ENCODE data around the gene NGFR.
"Not testable (repeated sequence)": the region's sequence is repeated elsewhere in the genome, so short reads cannot be mapped to it uniquely, and the experiment has no call there.

NGFR gene

DNA sequence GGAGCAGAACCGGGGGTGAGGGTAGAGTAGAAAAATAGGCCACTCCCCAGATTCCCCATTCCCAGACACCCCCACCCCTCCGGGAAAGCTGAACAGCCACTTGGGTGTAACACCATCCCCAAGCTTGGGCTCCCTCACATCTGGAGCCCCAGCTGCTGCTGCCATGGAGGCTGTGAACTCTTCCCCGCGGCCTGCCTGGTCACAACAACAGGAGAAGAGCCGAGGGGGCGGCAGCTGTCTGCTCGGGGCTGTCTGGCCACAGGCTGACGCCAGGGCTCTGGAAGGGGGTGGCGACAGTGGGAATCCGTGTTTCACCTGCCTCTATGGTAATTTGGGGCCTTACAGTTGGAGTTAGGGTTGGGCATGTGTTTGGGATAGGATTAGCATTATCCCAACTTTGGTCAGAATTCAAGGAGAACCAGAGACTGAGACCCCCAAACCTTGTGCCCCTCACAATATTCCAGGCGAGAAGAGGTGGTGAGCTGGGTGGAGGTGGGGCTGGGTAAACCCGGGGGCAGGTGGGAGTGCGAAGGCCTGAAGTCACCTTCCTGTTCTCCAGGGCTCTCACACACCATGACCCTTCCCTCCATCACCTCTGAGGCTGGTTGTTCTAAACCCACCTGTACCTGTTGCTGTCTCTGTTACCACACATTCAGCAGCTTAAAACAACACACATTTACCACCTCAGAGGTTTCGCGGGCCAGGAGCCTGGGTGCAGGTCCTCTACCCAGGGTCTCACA is 50.9 kb downstream of the NGFR start:
- no peak for DNase-seq (ENCODE audit: low spot score)

DNA sequence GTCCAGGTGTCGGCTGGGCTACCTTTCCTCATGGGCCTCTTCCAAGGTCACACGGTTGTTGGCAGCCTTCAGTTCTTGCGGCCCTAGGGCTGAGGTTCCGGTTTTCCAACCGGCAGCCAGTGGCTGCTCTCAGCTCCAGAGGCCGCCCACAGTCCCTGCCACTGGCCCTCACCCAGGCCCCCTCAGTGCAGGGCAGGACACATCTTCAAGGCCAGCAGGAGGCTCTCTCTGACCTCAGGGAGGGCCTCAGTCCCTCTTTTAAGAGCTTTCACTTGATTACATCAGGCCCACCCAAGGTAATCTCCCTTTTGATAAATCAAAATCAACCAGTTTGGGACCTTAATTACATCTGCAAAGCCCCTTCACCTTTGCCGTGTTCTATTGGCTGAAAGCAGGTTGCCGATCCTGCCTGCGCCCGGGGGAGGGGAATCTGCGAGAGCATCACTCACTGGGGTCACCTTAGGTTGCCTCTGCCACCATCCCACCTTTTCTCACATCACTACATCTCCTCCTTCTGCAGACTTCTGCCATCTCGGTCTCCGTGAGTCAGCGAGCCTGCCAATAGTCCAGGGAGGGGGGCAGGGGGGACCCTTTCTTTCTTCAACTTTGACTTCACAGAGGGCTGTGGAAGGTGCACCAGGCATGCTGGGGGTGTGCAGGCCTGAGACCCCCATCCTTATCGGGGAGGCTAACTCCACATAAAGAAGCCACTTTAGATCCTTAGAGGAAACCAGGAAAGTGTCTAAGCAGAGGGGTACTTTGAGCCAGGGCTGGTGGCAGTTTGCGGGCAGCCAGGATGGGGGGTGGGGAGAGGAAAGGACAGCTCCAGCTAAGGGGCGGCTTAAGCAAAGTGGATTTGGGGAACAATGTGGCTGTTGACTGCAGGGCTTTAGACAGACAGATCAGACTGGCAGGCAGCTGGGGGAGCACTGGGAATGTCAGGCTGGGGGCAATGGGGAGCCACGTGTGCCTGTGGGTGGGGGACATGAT is 51.7 kb downstream of the NGFR start:
- no peak for DNase-seq (ENCODE audit: low spot score)

DNA sequence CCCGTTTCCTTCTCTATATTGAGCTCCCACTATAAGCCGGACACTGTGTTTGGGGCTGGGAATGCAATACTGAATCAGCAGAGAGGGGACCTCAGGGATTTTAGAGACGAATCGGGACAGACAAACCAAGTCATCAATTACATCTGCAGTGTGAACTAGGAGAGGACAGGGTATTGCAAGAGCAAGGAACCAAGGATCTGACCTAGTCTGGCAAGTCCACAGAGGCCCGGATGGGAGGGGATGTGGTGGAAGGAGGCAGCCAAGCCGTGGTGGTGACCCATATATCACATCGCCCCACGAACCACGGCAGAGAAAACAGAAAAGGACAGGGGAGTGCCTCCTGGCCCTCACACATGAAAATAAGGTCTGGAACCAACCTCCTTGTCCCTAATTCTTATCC is 52.5 kb downstream of the NGFR start:
- DNase-seq (ENCODE audit: low spot score), result no peak

DNA sequence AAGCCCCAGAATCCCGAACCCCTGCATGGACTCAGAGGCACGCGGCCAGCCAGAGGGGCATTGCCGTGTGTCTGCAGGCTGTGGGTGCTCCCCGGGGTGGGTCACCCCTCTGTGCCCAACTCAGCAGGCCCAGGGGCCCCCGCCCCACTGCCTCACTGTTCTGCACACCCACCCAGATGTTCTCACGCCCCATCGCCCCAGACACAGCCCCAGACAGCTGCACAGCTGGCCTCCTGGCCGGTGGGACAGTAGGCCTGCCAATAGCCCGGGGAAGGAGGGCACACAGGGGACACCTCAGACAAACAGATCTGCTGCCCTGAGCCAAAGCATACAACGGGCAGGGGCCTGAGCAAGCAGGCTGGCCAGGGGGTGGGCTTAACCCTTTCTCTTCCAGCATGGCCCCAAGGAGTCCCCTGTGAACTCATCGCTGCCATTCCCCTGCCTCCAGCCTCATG is 53.0 kb downstream of the NGFR start:
- DNase-seq (ENCODE audit: low spot score), result no peak

DNA sequence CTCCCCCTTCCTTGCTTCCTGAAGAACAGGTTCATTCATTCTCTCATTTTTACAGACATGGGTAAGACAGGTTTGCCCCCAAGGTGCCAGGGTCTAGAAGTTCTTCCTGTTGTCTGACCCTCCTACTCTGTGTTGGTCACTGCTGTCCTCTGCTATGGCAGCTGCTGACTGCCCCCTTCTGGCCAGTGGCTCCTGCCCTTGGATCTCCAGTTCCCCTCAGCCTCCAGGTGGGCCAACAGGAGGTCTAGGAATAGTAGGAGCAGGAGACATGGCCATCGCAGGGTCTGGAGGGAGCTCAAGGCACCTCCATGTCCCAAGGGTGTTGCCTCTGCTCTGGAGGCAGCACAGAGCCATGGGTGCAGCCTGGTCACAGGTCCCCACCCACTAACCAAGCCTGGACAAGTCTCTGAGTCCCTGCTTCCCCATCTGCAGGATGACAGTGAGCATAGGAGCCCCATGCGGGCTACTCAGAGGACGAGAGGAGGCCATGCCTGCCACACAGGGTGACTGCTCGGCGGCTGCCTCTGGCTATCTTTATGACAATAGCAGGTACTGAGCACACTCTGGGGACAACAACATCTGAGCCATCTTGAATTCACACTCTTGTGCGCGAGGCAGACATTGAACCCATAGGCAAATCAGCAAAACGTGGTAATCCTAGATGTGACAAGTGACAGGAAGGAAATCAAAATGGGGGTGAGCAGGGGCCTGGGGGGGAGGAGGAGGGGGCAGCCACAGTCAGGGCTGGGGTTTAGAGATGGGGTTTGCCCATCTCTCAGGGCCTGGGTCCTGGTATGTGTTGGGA is 53.6 kb downstream of the NGFR start:
- no peak for DNase-seq (ENCODE audit: low spot score)

DNA sequence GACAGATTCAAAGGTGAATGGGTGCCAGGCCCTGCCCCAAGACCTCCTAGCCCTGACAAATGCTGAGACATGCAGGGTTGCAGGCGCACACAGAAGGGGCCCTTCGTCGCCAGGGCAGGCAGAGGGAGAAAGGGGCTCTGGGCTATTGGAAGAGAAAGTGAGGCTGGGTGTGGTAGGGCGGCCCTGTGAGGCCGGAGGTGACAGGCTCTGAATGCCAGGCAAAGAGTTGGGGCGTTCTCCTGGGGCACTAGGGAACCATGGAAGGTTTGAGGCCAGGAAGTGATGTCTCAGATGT is 54.2 kb downstream of the NGFR start:
- no peak for DNase-seq (ENCODE audit: low spot score)

DNA sequence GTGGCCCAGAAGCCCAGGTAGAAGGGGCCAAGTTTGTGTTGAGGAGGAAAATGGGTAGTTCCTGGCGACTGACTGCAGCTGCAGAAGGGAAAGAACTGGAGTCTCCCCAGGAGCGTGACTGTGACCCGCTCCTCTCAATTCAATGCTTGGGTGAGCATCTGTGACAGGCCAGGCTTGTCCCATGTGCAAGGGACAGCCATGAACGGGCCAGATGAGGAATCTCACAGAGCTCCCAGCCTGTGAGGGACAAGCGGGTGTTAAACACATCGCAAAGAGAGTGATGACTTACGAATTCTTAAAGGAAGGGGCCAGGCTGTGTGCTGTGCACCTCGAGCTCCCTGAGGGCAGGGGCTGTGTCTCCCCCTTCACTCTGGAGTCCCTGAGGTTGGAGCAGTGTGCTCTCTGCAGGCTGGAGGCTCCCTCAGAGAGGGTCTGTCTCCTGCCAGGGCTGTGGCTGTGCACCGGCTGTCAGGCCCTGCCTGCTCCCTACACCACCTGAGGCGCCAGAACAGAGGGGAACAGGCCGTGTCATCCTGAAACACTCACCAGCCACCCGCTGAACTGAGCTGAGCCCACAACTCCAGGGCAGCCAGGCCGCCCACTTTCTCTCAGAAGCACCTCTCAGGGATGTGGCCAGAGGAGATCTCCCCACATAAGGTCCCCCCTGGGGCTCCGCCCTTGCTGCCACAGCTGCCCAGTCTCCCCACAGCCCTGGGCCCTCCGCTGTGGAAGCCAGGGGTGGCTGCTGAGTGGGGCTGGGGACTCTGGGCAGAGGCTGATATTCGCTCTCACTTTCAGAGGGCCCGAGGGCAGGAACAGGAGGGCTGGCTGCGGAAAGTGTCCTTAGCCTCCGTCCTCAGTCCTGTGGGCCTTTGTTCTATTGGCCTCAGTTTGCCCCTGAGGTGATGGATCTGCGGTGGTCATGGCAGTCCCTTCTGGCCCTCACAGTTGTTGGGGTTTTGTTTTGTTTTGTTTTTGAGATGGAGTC is 54.9 kb downstream of the NGFR start:
- no peak for DNase-seq (ENCODE audit: low spot score)

DNA sequence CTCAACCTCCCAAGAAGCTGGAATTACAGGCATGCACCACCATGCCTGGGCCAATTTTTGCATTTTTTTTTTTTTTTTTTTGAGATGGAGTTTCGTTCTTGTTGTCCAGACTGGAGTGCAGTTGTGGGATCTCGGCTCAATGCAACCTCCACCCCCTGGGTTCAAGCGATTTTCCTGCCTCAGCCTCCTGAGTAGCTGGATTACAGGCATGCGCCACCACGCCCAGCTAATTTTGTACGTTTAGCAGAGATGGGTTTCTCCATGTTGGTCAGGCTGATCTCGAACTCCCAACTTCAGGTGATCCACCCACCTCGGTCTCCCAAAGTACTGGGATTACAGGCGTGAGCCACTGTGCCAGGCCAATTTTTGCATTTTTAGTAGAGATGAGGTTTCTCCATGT is 55.7 kb downstream of the NGFR start:
- DNase-seq (ENCODE audit: low spot score), result not testable (repeated sequence)

DNA sequence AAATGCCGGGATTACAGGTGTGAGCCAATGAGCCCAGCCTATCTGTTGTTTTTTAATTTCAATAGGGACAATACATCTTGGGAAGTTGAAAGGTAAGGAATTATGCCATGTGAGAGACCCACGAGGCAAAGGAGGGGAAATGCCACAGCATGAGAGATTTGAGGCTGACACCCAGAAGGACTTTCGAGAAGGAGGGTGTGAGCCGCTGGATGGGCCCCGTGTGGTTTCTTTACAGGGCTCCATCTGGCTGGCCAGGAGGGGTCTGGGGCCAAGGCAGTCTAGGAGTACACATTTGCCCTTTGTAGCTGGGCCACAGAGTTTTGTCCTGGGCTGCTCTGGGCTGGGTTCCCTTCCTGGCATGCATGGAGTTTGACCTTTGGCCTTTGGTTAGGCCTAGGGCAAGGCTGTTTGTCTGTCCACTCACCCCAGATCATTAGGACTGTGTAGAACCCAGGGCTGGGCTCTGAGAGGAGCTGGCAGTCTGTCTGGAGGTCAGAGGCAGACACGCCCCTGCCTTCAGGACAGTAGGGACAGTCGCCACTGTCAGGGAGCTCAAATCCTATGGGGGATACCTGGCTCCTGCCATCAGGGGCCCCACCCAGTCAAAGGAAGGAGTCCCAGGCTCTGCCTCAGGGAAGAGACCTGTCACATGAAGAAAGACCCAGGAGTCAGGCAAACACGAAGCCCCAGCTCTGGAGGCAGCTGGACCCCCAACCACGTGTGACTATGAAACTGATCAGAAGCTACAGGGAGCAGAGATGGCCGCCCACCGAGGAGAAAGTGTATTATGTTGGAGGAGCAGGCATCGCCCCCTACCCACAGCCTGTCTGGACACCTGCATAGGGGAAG is 56.4 kb downstream of the NGFR start:
- no peak for DNase-seq (ENCODE audit: low spot score)

DNA sequence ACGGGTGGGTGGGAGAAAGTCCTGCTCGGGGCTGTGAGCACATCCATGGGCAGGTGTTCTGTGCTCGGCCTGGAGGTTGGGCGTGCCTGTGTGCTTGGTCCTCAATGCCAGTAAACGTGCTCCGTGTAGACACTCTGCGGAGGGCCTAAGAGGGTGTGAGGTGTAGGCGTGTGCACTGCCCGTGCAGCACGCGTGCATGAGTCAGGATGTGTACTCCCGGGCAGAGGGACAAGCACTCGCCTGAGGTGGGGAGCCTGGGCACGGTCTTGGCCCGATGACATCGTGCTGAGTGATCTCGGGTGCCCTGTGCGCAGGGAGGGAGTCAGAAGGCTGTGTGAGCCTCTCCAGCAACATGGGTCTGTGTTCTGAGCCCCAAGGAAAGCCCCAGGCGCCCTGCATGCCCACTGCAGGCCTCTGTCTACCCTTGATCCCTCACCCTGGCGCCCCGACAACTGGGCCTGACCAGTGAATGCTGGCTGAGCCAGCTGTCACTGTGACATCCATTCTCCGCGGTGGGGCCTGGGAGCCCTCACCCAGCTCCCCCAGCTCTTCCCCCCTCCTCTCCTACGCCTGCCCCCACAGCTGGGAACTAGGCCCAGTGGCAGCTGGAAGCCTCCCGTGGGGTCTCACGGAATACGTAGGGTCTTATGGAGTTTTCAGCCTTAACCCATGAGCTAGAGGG is 57.1 kb downstream of the NGFR start:
- no peak for DNase-seq (ENCODE audit: low spot score)

DNA sequence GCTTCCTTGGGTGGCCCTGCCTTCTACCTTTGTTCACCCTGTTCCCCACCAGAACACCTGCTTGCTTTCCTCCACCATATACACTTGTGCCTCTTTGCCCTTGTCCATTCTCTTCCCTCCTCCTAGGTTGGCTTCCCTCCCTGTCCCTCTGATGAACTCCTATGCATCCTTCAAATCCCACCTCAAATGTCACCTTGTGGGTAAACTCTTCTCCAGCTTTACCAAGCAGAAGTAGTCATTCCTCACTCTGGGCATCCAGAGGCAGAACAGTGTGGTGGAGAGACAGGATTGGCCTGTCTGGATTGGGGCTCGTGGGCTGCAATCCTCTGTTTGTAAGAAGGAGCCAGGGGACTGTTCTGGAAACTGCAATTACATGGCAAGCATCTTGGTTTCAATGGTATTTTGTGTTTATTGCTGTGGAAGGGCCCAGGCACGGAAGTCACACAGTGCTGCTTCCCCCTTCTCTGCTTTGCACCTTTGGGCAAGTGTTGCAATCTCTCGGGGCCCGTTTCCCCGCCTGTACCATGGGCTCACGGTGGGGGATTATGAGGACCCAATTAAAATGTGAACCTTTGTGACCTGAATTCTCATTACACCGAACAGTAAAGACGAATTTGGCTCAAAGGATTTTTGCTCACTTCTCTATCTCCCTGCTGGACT is 58.7 kb downstream of the NGFR start:
- no peak for DNase-seq (ENCODE audit: low spot score)

DNA sequence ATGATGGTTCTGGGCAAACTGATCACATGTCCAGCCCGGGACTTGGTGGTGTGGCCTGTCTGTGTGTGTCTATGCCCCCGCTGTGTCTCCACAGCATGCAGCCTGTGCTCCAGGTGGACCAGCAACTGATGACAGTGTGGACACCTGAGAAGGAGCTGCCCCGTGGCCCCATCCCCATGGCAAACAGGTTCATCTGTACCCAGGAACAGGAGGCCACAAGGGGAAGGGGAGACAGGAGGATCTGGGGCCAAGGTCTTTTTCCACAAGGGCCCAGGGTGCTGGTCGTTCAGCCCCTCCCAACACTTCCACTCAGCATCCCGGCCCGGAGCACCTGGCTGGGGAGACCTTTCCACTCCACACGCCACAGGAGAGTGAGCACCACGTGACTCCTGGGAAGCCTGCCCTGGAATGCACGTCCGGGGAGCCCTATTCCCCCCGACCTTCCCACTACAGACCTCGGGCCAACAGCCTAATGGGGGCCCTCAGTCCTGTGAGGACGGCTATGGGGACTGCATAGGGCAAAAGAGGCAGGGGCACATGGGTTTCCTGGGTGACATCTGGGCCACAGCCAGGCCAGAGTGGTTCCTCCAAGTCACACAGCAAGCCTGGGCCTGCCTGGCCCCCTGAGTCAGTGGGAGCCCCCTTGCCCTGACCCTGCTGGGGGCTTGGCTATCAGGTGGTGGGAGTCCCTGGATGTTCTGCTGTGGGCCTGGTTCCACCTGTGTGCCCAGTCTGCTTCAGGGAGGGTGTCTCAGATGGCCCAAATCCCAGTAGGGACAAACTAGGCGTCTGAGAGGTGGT is 59.8 kb downstream of the NGFR start:
- DNase-seq (ENCODE audit: low spot score), result no peak

DNA sequence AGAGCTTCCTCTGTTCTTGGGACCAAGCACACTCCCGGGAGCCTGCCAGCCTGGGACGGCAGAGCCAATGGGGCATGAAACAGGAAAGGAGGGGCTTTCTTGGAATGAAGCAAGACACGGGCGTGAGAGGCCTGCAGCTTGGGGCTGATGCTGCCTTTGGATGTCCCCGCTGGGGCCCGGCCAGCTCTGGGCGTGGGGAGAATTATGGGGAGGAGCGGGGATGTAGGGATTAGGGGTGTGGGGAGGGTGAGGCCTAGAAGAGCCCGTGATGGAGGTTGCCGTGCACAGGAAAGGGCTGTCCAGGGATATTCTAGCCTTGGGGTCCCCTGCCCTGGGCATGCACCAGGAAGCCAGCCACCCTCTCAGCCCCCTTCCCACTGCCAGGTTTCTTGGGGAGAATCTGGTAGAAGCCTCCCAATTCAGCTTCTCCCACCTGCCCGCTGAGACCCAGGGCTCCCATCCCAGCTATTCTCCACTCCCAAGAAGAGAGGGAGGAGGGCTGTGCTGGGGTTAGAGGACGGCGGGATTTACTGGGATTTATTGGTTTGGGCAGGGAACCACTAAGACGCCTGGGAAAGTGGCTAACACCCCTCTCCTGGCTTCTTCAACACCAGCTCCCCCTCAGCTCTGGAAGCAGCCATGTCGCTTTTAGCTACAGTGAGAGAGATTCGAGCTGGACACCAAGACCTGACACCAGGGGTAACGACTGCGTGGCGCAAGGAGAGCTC is 60.6 kb downstream of the NGFR start:
- no peak for DNase-seq (ENCODE audit: low spot score)

DNA sequence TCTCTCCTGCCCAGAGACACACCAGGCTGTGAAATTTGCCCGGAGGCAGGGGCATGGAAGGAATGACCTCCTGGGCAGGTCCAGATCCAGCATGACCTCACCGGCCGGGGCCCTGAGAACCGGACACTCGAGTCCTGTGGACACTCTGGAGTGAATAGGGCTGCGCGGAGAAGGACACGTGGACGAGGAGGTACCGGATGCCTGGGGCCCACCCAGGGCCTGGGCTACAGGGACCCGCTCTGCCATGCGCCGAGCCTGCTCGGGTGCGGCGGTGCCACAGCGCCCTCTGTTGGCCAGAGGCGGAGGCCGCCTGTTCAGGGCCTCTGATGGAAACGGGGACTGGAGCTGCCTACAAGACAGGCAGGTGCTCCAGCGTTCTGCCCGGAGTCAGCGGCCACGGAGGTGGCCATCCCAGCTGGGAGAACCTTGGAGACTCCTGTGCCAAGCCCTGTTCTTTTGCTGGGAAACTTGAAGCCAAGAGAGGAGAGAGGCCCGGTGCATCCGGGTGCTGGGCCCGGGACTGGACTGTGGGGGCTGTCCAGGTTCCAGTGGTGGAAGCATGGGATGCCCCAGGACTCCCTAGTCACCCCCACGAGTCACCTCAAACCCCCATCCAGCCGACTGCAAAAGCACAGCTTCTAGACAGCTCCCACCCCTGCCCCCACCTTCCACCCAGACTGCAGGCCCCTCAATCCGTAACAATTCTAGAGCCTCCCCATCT is 61.3 kb downstream of the NGFR start:
- DNase-seq (ENCODE audit: low spot score), result peak; percentile 73

DNA sequence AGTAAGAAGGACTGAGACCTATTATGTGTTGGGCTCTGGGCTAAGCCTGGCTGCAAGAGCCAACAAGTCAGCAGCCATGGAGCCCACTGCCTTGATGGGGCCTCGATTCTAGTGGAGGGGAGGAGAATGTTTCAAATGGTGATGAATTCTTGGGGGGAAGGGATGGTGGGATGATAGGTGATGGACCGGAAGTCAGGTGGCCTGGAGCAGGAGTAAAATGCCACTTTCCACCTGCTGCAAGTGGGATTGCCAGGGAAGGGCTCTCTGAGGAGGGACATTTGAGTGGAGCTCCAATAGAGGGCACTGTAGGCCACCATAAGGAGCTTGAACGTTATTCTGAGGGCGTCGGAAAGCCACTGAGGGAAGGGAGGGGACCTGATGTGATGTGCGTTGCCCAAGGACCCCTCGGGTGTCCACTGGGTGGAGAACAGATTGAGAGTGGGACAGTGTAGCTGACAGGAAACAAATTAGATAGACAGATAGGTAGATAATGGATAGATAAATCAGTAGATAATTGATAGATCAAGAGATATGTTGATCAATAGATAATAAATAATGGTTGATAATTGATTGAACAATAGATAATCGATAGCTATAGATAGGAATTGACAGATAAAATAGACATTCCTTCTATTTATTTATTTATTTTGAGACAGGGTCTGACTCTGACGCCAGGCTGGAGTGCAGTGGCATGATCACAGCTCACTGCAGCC is 62.4 kb downstream of the NGFR start:
- DNase-seq (ENCODE audit: low spot score), result peak; percentile 41
